HG02973 (cell line): ENCODE measurements around the gene TDRD1.

ENCODE experiments used
- ATAC-seq: cut with Tn5 transposase; IDR thresholded peaks from one replicate; pipeline ENCODE4 v1.9.1; 2021; ENCODE audit warnings: moderate library complexity; ENCODE audit not compliant: unreplicated experiment

TDRD1 gene

DNA sequence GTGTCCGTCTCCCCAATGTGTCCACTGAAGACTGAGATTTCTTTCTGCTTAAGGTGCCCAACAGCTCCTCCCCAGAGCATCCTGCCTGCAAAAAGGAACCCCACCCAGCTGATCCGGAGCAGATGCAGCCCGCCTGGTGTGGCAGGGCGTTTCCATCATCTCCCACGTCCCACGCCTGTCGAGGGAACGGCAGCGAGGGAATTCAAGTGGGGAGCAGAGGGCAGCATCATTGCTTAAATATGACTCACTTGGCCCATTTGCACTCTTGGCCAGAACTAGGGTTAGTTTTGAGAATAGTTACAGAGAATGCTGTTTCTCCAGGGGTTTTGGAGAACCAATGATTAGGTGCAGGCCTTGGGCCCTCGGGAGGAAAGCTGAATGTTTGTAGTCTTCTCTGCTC lies 80.7 kb downstream of the TDRD1 start:
- no peak for ATAC-seq

DNA sequence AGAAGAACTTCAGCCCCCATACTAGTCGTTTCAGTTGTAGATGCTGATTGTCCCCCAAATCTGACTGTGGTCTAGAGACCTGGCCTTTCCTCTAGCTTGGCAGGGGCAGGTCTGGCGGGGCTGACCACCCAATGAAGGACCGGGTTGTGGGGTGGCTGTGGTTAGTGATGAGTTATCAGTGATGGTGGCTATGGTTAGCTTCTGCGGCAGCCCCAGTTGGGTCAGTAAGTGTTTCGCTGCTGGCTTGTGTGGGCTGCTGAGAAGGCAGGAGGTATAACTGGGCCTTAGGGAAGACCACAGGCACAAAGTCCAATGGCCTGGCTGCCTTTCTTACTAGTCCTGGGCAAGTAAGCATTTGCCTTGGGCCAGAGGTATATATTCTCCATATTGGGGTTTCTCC lies 81.2 kb downstream of the TDRD1 start:
- ATAC-seq = no peak

DNA sequence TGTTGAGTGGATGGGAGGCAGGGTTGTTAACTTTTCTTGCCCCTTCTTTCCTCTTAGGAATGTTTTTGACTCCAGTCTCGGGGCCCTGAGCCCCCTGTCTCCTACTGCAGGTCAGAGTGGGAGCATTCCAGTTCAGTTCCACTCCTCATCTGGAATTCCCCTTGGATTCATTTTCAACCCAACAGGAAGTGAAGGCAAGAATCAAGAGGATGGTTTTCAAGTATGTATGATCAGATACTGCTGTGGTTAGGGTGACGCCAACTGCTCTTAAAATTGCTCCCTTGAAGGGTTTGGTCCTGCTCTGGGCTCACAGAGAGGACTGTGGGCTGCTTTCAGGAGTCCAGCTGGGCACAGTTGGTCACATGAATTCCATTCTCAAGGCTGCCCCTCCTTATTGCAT lies 81.9 kb downstream of the TDRD1 start:
- no peak for ATAC-seq

DNA sequence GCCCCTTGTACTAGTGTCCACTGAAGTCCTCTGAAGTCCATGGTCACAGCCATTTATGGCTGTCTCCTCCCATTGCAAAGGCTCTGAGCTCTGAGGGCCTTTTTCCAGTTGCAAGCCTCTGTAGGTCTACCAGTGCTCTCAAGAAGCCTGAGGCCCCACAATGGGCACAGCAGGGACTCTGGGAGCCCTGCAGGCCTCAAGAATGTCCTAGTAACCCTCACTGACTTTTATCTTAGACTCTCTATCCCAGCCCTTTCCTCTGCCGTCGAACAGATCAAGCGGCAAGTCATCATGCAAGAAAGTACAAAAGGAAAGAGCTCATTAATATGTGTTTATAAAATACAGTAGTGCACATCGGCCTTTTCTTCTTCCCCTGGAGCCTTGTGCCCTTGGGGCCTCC lies 83.3 kb downstream of the TDRD1 start:
- no peak for ATAC-seq

DNA sequence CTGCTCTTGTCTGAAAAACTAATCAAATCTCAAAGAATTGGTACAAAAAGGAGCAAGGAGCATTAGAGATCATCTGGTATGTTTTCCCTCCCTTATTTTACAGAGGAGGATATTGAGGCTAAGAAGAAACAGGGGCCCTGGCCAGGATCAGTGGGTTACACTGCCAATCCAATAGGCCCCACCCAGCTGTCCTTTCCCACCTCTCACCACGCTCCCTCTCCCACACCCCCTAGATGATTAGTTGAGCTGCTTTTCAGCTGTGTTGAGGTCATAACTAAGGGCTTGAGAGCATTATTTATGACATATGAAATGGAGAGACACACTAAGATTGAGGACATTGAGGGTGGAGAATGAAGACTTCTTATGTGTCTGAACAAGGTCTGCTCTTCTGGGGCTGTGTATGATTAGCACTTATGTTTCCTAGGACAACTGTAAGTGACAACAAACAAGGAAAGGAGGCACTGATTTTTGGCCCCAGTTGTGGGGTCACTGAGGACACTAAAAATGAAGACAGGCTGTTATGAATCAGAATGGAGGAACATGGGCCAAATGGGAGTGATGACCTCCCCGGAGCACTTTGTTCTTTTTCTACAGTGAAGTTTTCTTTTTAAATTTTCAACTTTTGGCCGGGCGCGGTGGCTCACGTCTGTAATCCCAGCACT lies 86.4 kb downstream of the TDRD1 start:
- no peak for ATAC-seq

DNA sequence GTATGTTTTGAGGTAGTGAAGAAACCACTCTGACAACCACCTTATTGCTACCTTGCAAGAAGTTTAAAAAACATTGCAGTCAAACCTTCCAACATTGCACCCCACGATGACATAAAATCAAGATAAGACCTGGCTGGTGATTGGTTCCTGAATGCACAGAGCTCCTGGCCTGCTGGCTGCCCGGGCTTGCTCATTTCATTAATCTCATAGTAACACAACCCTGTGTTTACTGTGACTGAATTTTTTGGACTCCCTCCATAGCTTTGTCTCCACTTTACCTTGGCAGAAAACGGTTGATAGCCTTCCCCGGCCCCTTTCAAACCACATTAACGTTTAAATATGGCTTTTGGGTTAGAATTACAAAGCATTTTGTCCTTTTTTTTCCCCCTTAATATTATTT lies 87.4 kb downstream of the TDRD1 start:
- no peak for ATAC-seq

DNA sequence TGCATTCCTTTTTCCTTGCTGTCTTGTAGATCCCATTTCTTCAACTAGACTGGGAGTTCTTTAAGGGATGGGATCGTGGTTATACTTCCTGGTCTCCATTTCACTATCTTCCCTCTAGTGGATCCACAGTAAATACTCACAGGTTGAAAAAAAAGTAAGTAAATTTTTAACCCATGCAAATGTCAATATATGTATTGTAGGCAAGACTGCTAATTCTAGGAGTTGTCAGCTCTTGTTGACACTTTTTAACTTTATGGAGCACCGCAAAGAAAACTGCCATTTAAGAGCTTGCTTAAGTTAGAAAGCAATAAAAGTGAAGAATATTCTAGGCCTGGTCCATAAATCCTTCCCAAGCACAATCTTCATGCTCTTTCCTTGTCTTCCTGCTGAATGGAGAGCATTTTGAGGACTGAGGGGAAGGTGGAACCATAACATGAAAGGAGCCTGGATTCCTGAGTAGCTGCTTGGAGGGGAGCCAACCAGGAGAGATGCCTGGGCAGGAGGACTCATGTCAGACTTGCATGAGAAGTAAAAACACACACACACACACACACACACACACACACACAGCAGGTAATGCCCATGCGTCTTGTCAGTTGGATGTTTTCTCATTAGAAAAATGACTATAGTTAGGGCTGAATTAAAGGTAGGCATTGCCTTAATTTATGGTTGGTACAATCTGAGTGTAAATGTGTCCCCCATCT lies 92.1 kb downstream of the TDRD1 start:
- ATAC-seq = no peak

DNA sequence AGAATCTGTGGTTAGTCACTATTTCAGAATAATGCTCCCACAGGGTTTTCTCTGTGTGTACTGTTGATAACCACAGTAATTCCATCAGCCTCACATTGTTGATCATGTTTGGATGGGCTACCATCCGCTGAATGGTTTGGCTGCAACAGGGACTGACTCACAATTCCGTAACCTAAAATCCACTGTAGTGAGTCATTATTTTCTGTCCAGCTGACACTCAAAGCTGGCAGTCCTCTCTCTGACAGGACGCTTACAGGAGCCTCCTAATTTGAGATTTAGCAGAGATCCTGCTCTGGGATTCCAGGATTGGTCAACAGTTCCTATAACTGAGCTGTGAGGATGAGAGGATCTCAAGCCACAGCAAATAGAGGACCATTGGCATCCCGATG lies 92.6 kb downstream of the TDRD1 start:
- ATAC-seq = no peak

DNA sequence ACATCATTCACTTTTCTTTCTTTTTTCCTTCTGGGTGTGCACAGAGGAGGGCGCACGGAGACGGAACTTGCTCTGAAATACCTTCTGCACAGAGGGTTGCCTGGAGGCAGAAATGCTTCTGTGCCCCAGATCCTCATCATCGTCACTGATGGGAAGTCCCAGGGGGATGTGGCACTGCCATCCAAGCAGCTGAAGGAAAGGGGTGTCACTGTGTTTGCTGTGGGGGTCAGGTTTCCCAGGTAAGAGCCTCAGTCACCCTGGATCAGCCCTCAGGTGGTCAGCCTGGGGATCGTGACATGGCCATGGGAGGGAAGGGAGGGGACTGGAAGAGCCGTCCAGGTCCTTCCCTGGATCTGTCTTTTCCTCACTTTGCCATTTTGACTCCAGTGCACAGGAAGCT lies 93.5 kb downstream of the TDRD1 start:
- ATAC-seq = no peak

DNA sequence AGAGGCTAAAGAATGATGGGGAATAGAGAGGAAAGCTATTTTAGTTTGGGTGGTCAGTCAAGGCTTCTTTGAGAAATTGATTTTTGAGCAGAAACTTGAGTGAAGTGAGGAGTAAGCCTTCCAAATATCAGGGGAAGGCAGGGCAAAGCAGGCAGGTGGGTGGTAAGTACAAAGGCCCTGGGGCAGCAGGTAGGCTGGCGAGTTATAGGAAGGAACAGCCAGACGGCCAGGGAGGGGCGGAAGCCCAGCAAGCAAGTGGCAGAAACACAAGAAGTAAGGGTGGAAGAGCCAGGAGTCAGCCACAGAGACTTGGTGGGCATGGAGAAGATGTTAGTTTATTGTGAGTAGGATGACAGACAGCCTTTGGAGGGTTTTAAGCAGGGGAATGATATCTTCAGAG lies 94.8 kb downstream of the TDRD1 start:
- no peak for ATAC-seq

DNA sequence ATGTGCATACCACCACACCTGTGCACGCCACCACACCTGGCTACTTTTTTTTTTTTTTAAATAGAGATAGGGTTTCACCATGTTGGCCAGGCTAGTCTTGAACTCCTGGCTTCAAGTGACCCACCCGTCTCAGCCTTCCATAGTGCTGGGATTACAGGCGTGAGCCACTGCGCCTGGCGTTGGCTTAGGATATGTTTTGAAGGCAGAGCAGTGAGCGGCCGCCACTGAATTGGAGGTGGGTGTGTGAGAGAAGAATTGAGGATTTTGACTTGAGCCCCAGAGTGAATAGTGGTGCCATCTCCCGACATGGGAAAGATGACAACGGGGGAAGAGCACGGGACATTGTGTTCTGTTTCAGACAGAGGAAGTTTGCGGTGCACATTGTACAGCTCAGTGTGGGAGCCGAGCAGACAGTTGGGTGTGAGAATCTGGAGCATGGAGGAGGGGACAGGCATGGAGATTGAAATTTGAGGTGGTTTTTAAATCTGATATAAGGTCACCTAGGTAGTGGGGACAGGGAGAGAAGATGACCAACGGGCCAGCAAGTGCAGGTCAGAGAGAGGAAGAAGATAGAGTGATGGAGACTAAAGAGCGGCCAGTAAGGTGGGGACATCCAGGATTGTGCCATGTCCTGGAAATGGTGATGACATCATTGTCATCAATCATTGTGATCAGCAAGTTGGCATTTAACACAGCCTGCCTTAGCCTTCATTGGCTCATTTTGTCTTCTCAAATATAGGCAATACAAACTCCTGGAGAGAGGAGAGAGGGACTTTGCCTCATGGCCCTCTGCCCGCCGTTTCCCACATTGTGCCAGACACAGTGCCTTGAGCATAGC lies 95.7 kb downstream of the TDRD1 start:
- ATAC-seq = no peak

DNA sequence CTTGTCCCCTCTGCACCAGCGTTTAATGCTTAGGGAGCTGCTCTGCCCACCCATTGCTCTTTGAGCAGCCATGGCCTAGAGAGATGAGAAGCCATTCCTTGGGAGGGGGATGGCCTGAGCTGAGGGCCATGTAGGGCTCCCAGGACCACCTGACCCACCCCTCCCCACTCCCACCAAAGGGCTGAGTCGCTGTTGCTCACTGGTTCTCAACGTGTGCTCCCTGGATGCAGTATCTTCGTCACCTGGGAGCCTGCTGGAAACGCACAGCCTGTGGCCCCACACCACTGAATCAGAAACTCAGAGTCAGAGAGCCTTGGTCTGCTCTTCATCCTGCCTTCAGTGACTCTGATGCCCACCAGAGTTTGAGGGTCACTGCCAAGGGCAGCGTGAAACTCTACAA lies 96.9 kb downstream of the TDRD1 start:
- no peak for ATAC-seq

DNA sequence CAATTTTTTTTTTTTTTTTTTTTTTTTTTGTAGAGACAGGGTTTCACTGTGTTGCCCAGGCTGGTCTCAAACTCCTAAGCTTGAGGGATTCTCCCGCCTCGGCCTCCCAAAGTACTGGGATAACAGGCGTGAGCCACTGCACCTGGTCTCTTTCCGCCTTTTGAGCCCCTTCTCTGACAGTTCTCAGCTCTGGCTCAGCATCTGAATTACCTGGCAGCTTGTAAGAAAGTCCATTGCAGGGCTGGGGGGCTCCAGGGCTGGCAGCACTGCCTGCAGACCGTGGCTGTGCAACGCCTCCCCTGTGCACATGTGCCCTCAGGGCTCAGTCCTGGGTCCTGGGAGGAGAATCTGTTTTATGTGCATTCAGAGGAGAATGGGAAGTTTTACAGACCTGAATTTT lies 97.5 kb downstream of the TDRD1 start:
- no peak for ATAC-seq

DNA sequence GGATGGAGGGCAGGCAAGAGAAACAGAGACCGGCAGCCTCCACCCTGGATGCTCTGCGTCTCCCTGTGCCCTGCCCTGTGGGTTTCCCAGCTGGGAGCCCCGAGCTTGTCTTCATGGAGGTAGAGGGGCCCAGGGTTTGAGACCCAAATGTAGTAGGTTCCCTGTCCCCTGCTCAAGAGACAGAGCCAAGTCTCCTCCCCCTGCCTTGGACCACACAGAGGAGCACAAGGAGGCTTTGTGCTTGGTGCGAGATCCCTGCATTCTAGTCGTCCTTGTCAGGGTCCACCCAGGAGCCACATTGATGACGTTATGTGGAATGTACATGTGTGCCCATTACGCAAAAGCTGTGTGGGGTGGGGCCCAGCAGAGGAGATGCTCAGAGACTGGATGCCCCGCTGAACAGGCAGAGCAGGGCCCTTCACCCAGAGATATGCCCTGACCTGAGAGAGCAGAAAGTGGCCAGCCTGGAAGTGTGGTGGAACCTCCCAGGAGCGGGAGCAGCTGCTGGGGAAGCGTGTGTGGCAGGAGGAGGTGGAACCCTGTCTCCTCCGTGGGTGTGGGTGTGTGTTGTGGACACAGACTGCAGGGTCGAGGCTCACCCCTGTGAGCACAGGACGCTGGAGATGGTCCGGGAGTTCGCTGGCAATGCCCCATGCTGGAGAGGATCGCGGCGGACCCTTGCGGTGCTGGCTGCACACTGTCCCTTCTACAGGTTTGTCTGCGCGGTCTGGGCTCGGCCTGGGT lies 99.2 kb downstream of the TDRD1 start:
- no peak for ATAC-seq

DNA sequence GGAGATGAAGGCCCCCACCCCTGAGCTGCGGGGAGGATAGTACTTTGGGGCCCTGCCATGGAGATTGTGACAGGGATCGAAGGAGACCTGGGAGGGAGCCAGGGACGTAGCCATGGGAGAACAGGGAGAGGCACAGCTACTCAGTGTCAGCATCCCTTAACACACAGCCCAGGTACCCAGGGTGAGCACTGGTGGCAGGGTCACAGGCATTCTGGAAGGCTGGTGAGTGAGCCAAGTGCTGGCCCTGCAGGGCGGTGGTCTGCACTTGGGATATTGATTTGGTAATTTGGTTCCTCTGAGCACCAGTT lies 99.7 kb downstream of the TDRD1 start:
- no peak for ATAC-seq

DNA sequence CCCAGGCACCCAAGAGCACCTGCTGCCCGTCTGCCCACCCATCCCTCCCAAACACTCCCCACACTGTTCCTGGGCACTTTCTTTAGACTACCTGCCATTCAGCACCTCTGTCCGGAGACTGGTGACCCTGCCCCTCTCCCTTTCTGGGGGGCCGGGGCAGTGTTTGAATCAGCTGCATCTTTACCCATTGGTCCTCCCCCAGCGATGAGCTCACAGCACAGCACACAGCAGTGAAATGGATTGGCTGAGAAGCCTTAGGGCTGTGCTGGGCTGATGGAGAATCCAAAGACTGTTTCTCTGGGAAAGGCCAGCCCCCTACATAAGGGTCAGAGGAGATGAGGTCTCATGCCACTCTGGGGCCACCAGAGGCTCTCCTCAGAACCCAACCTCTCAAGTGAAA lies 100.1 kb downstream of the TDRD1 start:
- ATAC-seq = no peak

DNA sequence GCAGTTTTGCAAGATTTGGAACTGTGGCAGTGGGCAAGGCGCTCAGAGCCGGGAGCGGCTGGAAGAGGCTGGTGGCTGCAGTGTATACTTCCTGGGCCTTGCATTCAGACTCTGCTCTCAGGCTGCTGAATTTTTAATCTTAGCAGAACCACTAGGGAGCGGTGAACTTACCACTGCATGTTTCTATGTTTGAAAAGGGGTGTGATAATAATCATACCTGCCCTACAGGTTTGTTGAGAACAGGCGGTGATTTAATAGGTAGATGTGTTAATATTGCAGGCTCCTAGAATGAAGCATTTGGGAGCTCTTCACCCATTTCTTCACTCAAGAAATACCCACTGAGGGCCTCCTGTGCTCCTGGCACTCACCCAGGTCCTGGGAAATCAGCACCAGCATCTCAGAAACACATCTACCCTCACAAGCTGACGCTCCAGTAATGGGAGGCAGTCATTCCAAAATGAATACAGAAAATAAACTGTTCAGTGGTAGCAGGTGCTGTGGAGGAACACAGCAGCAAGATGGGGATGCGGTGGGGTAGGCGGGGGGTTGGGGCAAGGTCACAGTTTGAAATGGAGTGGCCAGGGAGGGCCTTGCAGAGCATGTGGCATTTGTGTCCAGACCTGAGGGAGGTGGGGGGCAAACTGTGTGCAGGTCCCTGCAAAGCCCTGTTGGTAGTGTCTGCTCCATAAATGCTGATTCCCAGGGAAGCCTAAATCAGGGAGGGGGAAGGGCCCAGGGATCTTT lies 100.9 kb downstream of the TDRD1 start:
- ATAC-seq = no peak

DNA sequence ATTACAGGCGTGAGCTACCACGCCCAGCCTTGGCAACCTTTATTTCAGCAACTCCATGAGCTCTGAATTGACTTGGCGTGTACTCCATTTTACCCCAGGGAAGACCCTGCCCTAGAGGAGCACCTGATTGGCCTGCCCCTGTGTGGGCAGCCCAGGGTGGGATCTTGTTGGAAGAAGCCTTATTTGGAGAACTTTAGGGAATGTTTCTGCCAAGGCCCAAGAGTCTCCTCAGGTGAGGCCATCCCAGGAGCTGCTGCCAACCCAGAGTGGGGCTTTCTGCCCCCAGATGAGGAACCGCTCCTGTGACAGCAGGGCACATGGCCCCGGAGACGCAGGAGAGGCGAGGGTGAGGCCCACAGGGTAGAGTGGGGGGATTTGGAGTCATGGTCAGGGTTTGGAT lies 101.9 kb downstream of the TDRD1 start:
- no peak for ATAC-seq

DNA sequence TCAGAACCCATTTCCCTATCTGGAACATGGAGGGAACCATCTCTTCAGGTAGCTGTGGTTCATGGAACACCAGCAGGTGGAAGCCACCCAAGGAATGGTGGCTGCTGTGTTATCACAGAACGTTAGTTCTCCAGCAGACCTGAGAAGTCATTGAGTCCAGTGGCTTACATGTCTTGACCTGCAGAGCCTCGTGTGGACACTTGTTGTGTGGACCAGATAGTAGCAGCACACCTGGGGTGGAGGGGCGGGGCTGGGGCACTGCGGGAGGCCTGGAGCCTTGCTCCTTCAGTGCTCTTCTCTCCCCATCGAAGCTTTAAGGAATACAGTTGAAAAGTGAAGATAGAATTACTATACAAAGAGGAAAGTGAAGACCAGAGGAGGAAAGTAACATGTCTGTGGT lies 102.3 kb downstream of the TDRD1 start:
- ATAC-seq = no peak
